Breast epithelium (tissue), 4 donors: ENCODE results near the gene RNF146. TPM values are rescaled to one million over a fixed set of nuclear protein-coding genes. Genes with fewer than 3 reads are reported as not detected.

ENCODE experiments used
- DNase-seq, 2 donors: peaks; one replicate each; pipeline ENCODE4 v3.0.0-alpha.2; 2019; ENCODE audit warnings: low spot score in 2 of 2
- H3K27ac ChIP-seq, 2 donors: fragments of 200-600 bp; sonication (generic) in 1 of 2; one replicate each; pipeline ENCODE4 v1.5.1; 2016 to 2019; ENCODE audit warnings: mild to moderate bottlenecking in 1 of 2
- H3K27me3 ChIP-seq, 2 donors: fragments of 200-600 bp; sonication (generic) in 1 of 2; one replicate each; pipeline versions ENCODE4 v1.5.1 to v1.6.0; 2017 to 2019; ENCODE audit warnings: control low read depth in 1 of 2, mild to moderate bottlenecking in 1 of 2
- H3K36me3 ChIP-seq: fragments of 200-600 bp; one replicate; pipeline ENCODE4 v1.5.1; 2019
- H3K4me1 ChIP-seq, 2 donors: fragments of 200-600 bp; sonication (generic); one replicate each; pipeline ENCODE4 v1.5.1; 2016 to 2019; ENCODE audit warnings: control low read depth in 1 of 2
- H3K4me3 ChIP-seq, 3 donors: fragments of 200-600 bp; sonication (generic); 1 replicate in 2 of 3; 2 replicates in 1 of 3; pipeline ENCODE4 v1.5.1; 2016 to 2019; ENCODE audit warnings: mild to moderate bottlenecking in 3 of 3, moderate library complexity in 2 of 3
- H3K9me3 ChIP-seq, 2 donors: fragments of 200-600 bp; sonication (generic) in 1 of 2; one replicate each; pipeline ENCODE4 v1.5.1; 2016 to 2019; ENCODE audit warnings: control low read depth in 1 of 2
- POLR2A ChIP-seq: fragments of 450-650 bp; IDR thresholded peaks from one replicate; pipeline ENCODE4 v1.6.1; 2016; ENCODE audit warnings: antibody characterized with exemption, mild to moderate bottlenecking, moderate library complexity
- POLR2AphosphoS5 ChIP-seq, 3 donors: sonication (generic); formaldehyde crosslinking; IDR thresholded peaks; one replicate each; pipeline ENCODE4 v1.6.1; 2017; ENCODE audit warnings: antibody characterized with exemption in 3 of 3
- intact Hi-C: fragments of 100-400 bp; cut with DNase I; formaldehyde crosslinking; loops from one replicate; pipeline ENCODE4 v1.15.1; 2023; ENCODE audit warnings: low total_unique reads
- total RNA-seq, 3 donors: library from RNA; depleted of rRNA; stranded (reverse); fragments of >200 nt; gene quantifications; one replicate each; pipeline ENCODE4 v1.1.0, GENCODE V29; 2016
- TF ChIP-seq, protein P1 (sequence below), 3 donors: fragments of 450-650 bp; IDR thresholded peaks; one replicate each; pipeline ENCODE4 v1.5.1; 2016 to 2017; ENCODE audit warnings: antibody characterized with exemption in 3 of 3, mild to moderate bottlenecking in 3 of 3, moderate library complexity in 3 of 3

Gene RNF146
- total RNA-seq, 3 donors from 2014 or later: 77.7 to 86.3 (median 77.9) TPM

DNA sequence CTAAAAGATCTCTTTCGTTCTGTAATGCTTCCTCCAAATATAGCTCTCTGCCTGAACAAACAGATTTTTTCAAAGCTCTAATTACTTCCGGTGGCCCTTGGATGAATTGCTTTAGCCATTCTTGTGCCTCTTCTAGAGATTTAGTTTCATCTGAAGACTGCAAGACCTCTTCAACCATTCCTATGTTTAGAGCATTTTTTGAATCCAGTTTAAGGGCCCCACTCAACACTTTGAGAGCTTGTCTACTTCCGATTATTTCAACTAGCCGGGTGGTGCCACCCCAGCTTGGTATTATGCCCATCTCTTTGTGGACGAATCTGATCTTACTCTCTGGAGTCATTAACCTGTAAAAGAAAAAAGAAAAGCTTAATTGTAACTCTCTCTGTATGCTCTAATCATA is 23.3 kb downstream of the RNF146 start:
- no peak overlapping the region for H3K27ac ChIP-seq
- intact Hi-C loops: no loop called here

DNA sequence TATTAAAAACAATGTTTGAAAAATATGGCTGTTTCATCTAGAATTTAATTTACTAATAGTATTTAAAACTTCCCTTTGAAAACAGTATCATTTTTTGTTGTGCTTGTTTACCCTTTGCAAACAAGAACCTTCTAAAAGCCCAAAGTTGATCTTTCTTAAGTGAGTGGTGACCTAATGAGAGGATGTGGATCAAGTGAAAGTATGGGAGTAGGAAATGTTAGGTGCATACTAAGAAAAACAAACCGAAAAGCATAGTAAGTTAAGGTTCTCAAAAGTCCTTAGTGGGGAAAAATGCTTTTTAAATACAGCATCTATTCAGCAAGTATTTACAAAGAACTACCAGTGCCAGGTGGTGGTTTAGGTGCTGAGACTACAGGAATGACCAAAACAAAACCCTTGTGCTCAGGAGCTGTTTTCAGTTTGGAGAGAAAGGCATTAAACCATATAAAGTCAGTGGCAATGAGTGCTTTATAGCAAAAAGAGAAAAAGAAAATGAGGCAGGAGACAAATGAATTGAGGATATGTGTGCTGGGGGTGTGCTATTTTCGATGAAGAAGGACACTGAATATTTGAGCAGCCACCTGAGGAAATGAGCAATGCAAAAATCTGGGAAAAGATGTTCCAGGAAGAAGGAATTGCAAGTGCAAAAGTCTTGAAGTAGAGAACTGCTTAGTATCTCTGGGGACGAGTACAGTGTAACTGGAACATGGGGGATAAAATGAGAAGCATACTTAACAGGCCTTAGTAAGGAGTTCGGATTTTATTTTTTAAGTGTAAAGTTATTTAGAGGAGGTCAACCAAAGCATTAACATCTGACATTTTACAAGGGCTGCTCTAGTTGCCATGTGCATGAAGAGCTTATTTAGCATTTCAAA is 24.0 kb downstream of the RNF146 start:
- no peak for DNase-seq
- TF ChIP-seq, protein P1, sequence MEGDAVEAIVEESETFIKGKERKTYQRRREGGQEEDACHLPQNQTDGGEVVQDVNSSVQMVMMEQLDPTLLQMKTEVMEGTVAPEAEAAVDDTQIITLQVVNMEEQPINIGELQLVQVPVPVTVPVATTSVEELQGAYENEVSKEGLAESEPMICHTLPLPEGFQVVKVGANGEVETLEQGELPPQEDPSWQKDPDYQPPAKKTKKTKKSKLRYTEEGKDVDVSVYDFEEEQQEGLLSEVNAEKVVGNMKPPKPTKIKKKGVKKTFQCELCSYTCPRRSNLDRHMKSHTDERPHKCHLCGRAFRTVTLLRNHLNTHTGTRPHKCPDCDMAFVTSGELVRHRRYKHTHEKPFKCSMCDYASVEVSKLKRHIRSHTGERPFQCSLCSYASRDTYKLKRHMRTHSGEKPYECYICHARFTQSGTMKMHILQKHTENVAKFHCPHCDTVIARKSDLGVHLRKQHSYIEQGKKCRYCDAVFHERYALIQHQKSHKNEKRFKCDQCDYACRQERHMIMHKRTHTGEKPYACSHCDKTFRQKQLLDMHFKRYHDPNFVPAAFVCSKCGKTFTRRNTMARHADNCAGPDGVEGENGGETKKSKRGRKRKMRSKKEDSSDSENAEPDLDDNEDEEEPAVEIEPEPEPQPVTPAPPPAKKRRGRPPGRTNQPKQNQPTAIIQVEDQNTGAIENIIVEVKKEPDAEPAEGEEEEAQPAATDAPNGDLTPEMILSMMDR (IDR thresholded peaks at IDR 0.05): no peak
- no peak for TF ChIP-seq POLR2AphosphoS5 (IDR thresholded peaks at IDR 0.05)
- TF ChIP-seq POLR2A: no peak
- Histone ChIP-seq H3K36me3 (no peaks in the 10 kb centered on the region), H3K4me1 (no peaks in the 10 kb centered on the region), H3K27ac (no peak overlapping the region), H3K27me3 (no peaks in the 10 kb centered on the region), H3K4me3 (no peak overlapping the region), H3K9me3 (no peaks in the 10 kb centered on the region)
- intact Hi-C loops: no loop called here

More for the DNA sequence above, 23.3 kb downstream of the RNF146 start:
- Histone ChIP-seq H3K4me3 (no peak overlapping the region), H3K36me3 (no peaks in the 10 kb centered on the region), H3K27me3 (no peaks in the 10 kb centered on the region), H3K9me3 (no peaks in the 10 kb centered on the region), H3K4me1 (no peaks in the 10 kb centered on the region)
- no peak for TF ChIP-seq POLR2AphosphoS5 (IDR thresholded peaks at IDR 0.05)
- TF ChIP-seq, protein P1 (IDR thresholded peaks at IDR 0.05): no peak
- TF ChIP-seq POLR2A: no peak
- no peak for DNase-seq

- intact Hi-C loops: no loop called here
- TF ChIP-seq POLR2AphosphoS5 (IDR thresholded peaks at IDR 0.05) (no peak), POLR2A (no peak)
- TF ChIP-seq, protein P1 (IDR thresholded peaks at IDR 0.05): no peak
- Histone ChIP-seq H3K27ac (no peak overlapping the region), H3K4me3 (no peak overlapping the region), H3K36me3 (no peaks in the 10 kb centered on the region), H3K9me3 (no peaks in the 10 kb centered on the region), H3K27me3 (no peaks in the 10 kb centered on the region), H3K4me1 (no peaks in the 10 kb centered on the region)
- no peak for DNase-seq
These were observed 24.8 kb downstream of the RNF146 start for GRCh38 chr6:127291495-127291894.

- Histone ChIP-seq H3K27me3 (no peaks in the 10 kb centered on the region), H3K4me3 (no peak overlapping the region), H3K9me3 (no peaks in the 10 kb centered on the region), H3K4me1 (no peaks in the 10 kb centered on the region), H3K27ac (no peak overlapping the region), H3K36me3 (no peaks in the 10 kb centered on the region)
- intact Hi-C loops: no loop called here
- no peak for TF ChIP-seq POLR2AphosphoS5 (IDR thresholded peaks at IDR 0.05)
- TF ChIP-seq, protein P1 (IDR thresholded peaks at IDR 0.05): no peak
- no peak for TF ChIP-seq POLR2A
- no peak for DNase-seq
These were observed 30.9 kb downstream of the RNF146 start for GRCh38 chr6:127297502-127298070.

DNA sequence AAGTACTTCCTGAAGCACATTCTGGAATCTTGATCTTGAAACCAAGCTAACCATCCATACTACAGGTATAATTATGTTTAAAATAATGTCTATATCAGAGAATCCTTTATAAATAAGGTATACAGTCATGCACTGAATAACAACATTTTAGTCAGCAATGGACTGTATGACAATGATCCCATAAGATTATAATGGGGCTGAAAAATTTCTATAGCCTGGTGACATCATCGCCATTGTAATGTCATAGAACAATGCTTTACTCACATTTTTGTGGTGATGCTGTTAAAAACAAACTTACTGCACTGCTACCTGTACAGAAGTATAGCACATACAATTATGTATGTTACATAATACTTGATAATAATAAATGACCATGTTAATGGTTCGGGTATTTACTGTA is 31.8 kb downstream of the RNF146 start:
- Histone ChIP-seq H3K9me3 (no peaks in the 10 kb centered on the region), H3K27me3 (no peaks in the 10 kb centered on the region), H3K4me3 (no peak overlapping the region), H3K4me1 (no peaks in the 10 kb centered on the region), H3K36me3 (no peaks in the 10 kb centered on the region), H3K27ac (no peak overlapping the region)
- DNase-seq: no peak
- no peak for TF ChIP-seq POLR2A
- TF ChIP-seq, protein P1 (IDR thresholded peaks at IDR 0.05): no peak
- TF ChIP-seq POLR2AphosphoS5 (IDR thresholded peaks at IDR 0.05): no peak
- intact Hi-C loops: no loop called here
